H1 (cell line): ENCODE measurements around the gene NQO2. TPM values are rescaled to one million over a fixed set of nuclear protein-coding genes. Genes with fewer than 3 reads are reported as not detected.

Experiments used
- NANOG ChIP-seq: IDR thresholded peaks from 2 replicates; pipeline ENCODE4 v1.6.1; 2011; ENCODE audit warnings: low read length, low read depth, mild to moderate bottlenecking, inconsistent platforms; ENCODE audit not compliant: insufficient read depth, poor library complexity, severe bottlenecking
- polyA plus RNA-seq, 7 experiments: library from polyadenylated mRNA; depleted of rRNA in 3 of 7; stranded (reverse) in 5 of 7; unstranded in 2 of 7; fragments of >200 nt in 5 of 7; fragments of 200-250 nt in 2 of 7; gene quantifications; 1 replicate in 5 of 7; 2 replicates in 1 of 7; 4 replicates in 1 of 7; pipeline versions ENCODE4 v1.2.1 to v1.2.3, GENCODE V29; 2011 to 2013; ENCODE audit warnings: missing spikeins in 2 of 7, mixed read lengths in 2 of 7
- total RNA-seq: library from RNA; stranded (reverse); fragmentation: NEBNext Ultra II Directional; extraction: Animal tissue kit (Norgen Biotek cat#: 25700); gene quantifications from 2 replicates; pipeline ENCODE4 v1.2.1, GENCODE V29; 2021

Gene NQO2
- total and polyA plus RNA-seq, 2 of the 8 experiments (the other 6 are each of a cell fraction or from before 2014, with no cell fraction given), result 135 to 168 TPM

- TF ChIP-seq NANOG, result no peak
Observed at GRCh38 chr6:3023663-3024483, 24.2 kb downstream of the NQO2 start (continued).
